Measurements from ENCODE around the gene ARCN1.

- no peak for TF ChIP-seq CTCF (IDR thresholded peaks at IDR 0.05; ENCODE audit: extremely low read depth in 1 of 2, insufficient read depth in 1 of 2, low read depth in 1 of 2, low read length in 2 of 2)
- TF ChIP-seq POLR2AphosphoS5 (IDR thresholded peaks at IDR 0.05; ENCODE audit: insufficient read depth, low read depth, low read length) = no peak
- no peak for TF ChIP-seq FOS (IDR thresholded peaks at IDR 0.05; ENCODE audit: borderline replicate concordance, insufficient read depth, low read length)
- TF ChIP-seq EZH2 (IDR thresholded peaks at IDR 0.05; ENCODE audit: borderline replicate concordance, low read depth, low read length, severe bottlenecking) = no peak
- no peak for TF ChIP-seq POLR2A (IDR thresholded peaks at IDR 0.05; ENCODE audit: low read depth, low read length)
- TF ChIP-seq JUN (IDR thresholded peaks at IDR 0.05; ENCODE audit: borderline replicate concordance, insufficient read depth, insufficient read length, low read depth) = no peak
- TF ChIP-seq MAX (IDR thresholded peaks at IDR 0.05; ENCODE audit: insufficient read depth, insufficient read length) = no peak
- TF ChIP-seq MYC (IDR thresholded peaks at IDR 0.05; ENCODE audit: low read depth, low read length) = no peak
- no peak for TF ChIP-seq GATA2 (IDR thresholded peaks at IDR 0.05; ENCODE audit: insufficient read depth, insufficient read length, low read depth, low read length)
Measured at GRCh38 chr11:118645066-118645715, 73.0 kb downstream of the ARCN1 start.

Data from endothelial cell of umbilical vein (primary cell).